Endothelial cell of umbilical vein (primary cell): Measurements from ENCODE around the gene SFSWAP. TPM values are rescaled to one million over a fixed set of nuclear protein-coding genes. Genes with fewer than 3 reads are reported as not detected.

ENCODE experiments used
- BruUV-seq: library from RNA; stranded (reverse); fragments of 400-500 nt; replicated peaks from 2 replicates; lab custom pipeline; 2021; lab: Mats Ljungman, UMichigan
- CTCF ChIA-PET: fragments of 300-600, 350-600 bp; sonication (Branson Sonifier 250); formaldehyde crosslinking; loops from one replicate; lab custom pipeline; 2021; ENCODE audit warnings: antibody characterized with exemption, inconsistent platforms; lab: Charles Lee
- POLR2A ChIA-PET: fragments of 300-600, 350-600 bp; sonication (Branson Sonifier 250); formaldehyde crosslinking; loops from one replicate; lab custom pipeline; 2021; ENCODE audit warnings: antibody characterized with exemption, inconsistent platforms; lab: Charles Lee
- DNase-seq: peaks from one replicate; pipeline ENCODE4 v3.0.0-alpha.2; 2011; ENCODE audit warnings: low read depth, low spot score
- FAIRE-seq: peaks from 2 replicates; lab custom pipeline; 2011; peaks lifted over from hg19 to GRCh38; lab: Jason Lieb, UNC
- H2AFZ ChIP-seq: 2 replicates; pipeline ENCODE4 v1.6.0; 2012; ENCODE audit warnings: low read depth, low read length, control low read depth, inconsistent platforms
- H3K27ac ChIP-seq: 2 replicates; pipeline ENCODE4 v1.5.1; 2011; ENCODE audit warnings: low read depth, mild to moderate bottlenecking, control low read depth, low read length, moderate library complexity; ENCODE audit not compliant: insufficient read depth
- H3K27me3 ChIP-seq, 2 experiments: 2 replicates each; pipeline versions ENCODE4 v1.6.0 to v1.6.1; 2011; ENCODE audit warnings: low read length in 2 of 2, mixed read lengths in 1 of 2; ENCODE audit not compliant: control insufficient read depth in 2 of 2, insufficient read depth in 2 of 2
- H3K36me3 ChIP-seq, 2 experiments: 2 replicates in 1 of 2; 3 replicates in 1 of 2; pipeline ENCODE4 v1.5.1; 2011; ENCODE audit warnings: low read length in 2 of 2, mild to moderate bottlenecking in 1 of 2, moderate library complexity in 1 of 2; ENCODE audit not compliant: control insufficient read depth in 2 of 2, insufficient read depth in 2 of 2; ENCODE audit errors: extremely low read depth in 1 of 2
- H3K4me1 ChIP-seq: 3 replicates; pipeline ENCODE4 v1.5.1; 2011; ENCODE audit warnings: mild to moderate bottlenecking, low read length; ENCODE audit not compliant: control insufficient read depth, insufficient read depth; ENCODE audit errors: extremely low read depth
- H3K4me2 ChIP-seq: 2 replicates; pipeline ENCODE4 v1.6.1; 2011; ENCODE audit warnings: low read length, control low read depth, mixed read lengths; ENCODE audit not compliant: insufficient read depth
- H3K4me3 ChIP-seq, 3 experiments: fragments of 200-600 bp in 1 of 3; sonication (generic), shearing (Covaris generic) in 1 of 3; replicated peaks in 1 of 3; 2 replicates each; pipeline ENCODE4 v1.5.1; 2011 to 2016; ENCODE audit warnings: control low read depth in 3 of 3, low read length in 3 of 3, mild to moderate bottlenecking in 2 of 3, inconsistent platforms in 1 of 3, low read depth in 1 of 3, moderate library complexity in 1 of 3; ENCODE audit not compliant: insufficient read depth in 1 of 3
- H3K79me2 ChIP-seq: 2 replicates; pipeline ENCODE4 v1.6.0; 2012; ENCODE audit warnings: low read length, inconsistent platforms; ENCODE audit not compliant: control insufficient read depth, insufficient read depth
- H3K9ac ChIP-seq: replicated peaks from 2 replicates; pipeline ENCODE3; 2011; ENCODE audit warnings: low read length, control low read depth; ENCODE audit not compliant: insufficient read depth; ENCODE audit errors: extremely low read depth
- H3K9me1 ChIP-seq: replicated peaks from 3 replicates; pipeline ENCODE4 v1.6.0; 2011; ENCODE audit warnings: mild to moderate bottlenecking, low read length; ENCODE audit not compliant: control insufficient read depth, insufficient read depth; ENCODE audit errors: extremely low read depth
- H3K9me3 ChIP-seq: replicated peaks from 2 replicates; pipeline ENCODE4 v1.5.1; 2012; ENCODE audit warnings: low read length, inconsistent platforms; ENCODE audit not compliant: control insufficient read depth, insufficient read depth
- H4K20me1 ChIP-seq: replicated peaks from 2 replicates; pipeline ENCODE3; 2011; ENCODE audit warnings: mild to moderate bottlenecking, low read length; ENCODE audit not compliant: control insufficient read depth, insufficient read depth; ENCODE audit errors: extremely low read depth
- CTCF ChIP-seq, 2 donors: IDR thresholded peaks; 1 replicate in 1 of 2; 2 replicates in 1 of 2; pipeline ENCODE4 v1.5.1; 2011; ENCODE audit warnings: low read length in 2 of 2, mild to moderate bottlenecking in 2 of 2, moderate library complexity in 2 of 2, control low read depth in 1 of 2, inconsistent platforms in 1 of 2, low read depth in 1 of 2; ENCODE audit not compliant: insufficient read depth in 1 of 2; ENCODE audit errors: extremely low read depth in 1 of 2
- EZH2 ChIP-seq: IDR thresholded peaks from 2 replicates; pipeline ENCODE4 v1.6.1; 2012; ENCODE audit warnings: borderline replicate concordance, low read depth, mild to moderate bottlenecking, moderate library complexity, low read length, inconsistent platforms; ENCODE audit not compliant: severe bottlenecking
- GATA2 ChIP-seq: IDR thresholded peaks from 2 replicates; pipeline ENCODE4 v1.7.0; 2011; ENCODE audit warnings: low read depth, mild to moderate bottlenecking, moderate library complexity, mixed read lengths, low read length; ENCODE audit not compliant: insufficient read length, insufficient read depth
- JUN ChIP-seq: IDR thresholded peaks from 2 replicates; pipeline ENCODE4 v1.6.1; 2011; ENCODE audit warnings: borderline replicate concordance, low read depth; ENCODE audit not compliant: insufficient read length, insufficient read depth
- MAX ChIP-seq: IDR thresholded peaks from 2 replicates; pipeline ENCODE4 v1.6.1; 2011; ENCODE audit not compliant: insufficient read depth, insufficient read length
- MYC ChIP-seq: IDR thresholded peaks from one replicate; pipeline ENCODE4 v1.6.1; 2011; ENCODE audit warnings: mild to moderate bottlenecking, low read depth, low read length
- POLR2A ChIP-seq: IDR thresholded peaks from 2 replicates; pipeline ENCODE4 v1.6.1; 2012; ENCODE audit warnings: low read depth, mild to moderate bottlenecking, control low read depth, low read length
- POLR2AphosphoS5 ChIP-seq: IDR thresholded peaks from 2 replicates; pipeline ENCODE4 v1.6.1; 2012; ENCODE audit warnings: low read depth, mild to moderate bottlenecking, control low read depth, low read length, moderate library complexity; ENCODE audit not compliant: insufficient read depth
- dilution Hi-C: fragments of 300-500 bp; cut with MboI; formaldehyde crosslinking; loops from one replicate; pipeline ENCODE4 v1.15.0; 2019; ENCODE audit warnings: low sequenced_read_pairs; ENCODE audit not compliant: extremely low pct_ligation_motif_present
- intact Hi-C: fragments of 100-400 bp; cut with micrococcal nuclease; formaldehyde crosslinking; loops from one replicate; pipeline ENCODE4 v1.10.0; 2022
- polyA plus RNA-seq, 4 experiments: library from polyadenylated mRNA; depleted of rRNA in 3 of 4; stranded (reverse) in 3 of 4; unstranded in 1 of 4; fragments of >200 nt; gene quantifications; 2 replicates each; pipeline versions ENCODE4 v1.2.1 to v1.2.3, GENCODE V29; 2011 to 2012; ENCODE audit warnings: missing spikeins in 1 of 4
- total RNA-seq: library from RNA; stranded (reverse); gene quantifications from 2 replicates; pipeline ENCODE4 v1.2.3, GENCODE V29; 2021

The SFSWAP gene
- total and polyA plus RNA-seq, 2 donors (not counting 3 experiments of a cell fraction or from before 2014, with no cell fraction given), result 38.1 to 53.3 TPM

- TF ChIP-seq POLR2AphosphoS5 (no peak), POLR2A (no peak), EZH2 (no peak), JUN (no peak), MAX (no peak), MYC (no peak), GATA2 (no peak), CTCF (IDR thresholded peaks at IDR 0.05; ENCODE audit: extremely low read depth in 1 of 2, insufficient read depth in 1 of 2, low read depth in 1 of 2, low read length in 2 of 2) (no peak)
- Histone ChIP-seq H3K9ac (no peak overlapping the region), H3K27ac (no peak overlapping the region), H3K9me1 (no peaks in the 10 kb centered on the region), H3K4me3 (no peak overlapping the region), H2AFZ (no peak overlapping the region), H3K4me1 (no peaks in the 10 kb centered on the region), H3K79me2 (peaks cover 36% of the 10 kb centered on the region), H3K36me3 (peaks cover 20 to 32% of the 10 kb centered on the region in 2 experiments), H3K9me3 (no peaks in the 10 kb centered on the region), H3K27me3 (no peaks in the 10 kb centered on the region), H3K4me2 (no peak overlapping the region), H4K20me1 (no peaks in the 10 kb centered on the region)
- DNase-seq, result no peak
- intact Hi-C loops, result no loop called here
- dilution Hi-C loops, result no loop called here
- no TSS peak for BruUV-seq
- ChIA-PET POLR2A (no interaction called here), CTCF (no interaction called here)
- FAIRE-seq, result no peak
Observed at GRCh38 chr12:131720921-131721320, 10.0 kb downstream of the SFSWAP start.
